ENCODE results near the gene CHAC1.
A peak's percentile ranks its signal among the peaks of the same experiment; 100 is the strongest.
"Not testable (repeated sequence)": the region's sequence is repeated elsewhere in the genome, so short reads cannot be mapped to it uniquely, and the experiment has no call there.

Gene CHAC1

DNA sequence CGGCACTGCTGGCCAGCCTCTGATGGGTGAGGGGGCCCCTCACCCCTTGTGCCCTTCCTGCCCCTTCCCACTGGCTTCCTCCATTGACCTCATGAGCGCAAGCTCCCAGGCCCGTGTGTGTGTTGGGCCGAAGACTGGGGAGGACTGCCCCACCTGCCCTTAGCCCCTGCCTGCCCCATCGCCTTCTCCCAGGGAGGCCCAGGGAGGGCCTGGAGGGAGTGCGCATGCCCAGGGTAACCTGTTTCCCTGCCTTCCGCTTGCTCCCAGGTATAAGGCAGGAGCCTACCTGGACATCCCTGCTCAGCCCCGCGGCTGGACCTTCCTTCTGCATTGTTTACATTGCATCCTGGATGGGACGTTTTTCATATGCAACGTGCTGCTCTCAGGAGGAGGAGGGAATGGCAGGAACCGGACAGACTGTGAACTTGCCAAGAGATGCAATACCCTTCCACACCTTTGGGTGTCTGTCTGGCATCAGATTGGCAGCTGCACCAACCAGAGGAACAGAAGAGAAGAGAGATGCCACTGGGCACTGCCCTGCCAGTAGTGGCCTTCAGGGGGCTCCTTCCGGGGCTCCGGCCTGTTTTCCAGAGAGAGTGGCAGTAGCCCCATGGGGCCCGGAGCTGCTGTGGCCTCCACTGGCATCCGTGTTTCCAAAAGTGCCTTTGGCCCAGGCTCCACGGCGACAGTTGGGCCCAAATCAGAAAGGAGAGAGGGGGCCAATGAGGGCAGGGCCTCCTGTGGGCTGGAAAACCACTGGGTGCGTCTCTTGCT, 15.3 kb upstream of the CHAC1 start:
- DNase-seq (ENCODE audit: low read depth in 3 of 3): no peak

DNA sequence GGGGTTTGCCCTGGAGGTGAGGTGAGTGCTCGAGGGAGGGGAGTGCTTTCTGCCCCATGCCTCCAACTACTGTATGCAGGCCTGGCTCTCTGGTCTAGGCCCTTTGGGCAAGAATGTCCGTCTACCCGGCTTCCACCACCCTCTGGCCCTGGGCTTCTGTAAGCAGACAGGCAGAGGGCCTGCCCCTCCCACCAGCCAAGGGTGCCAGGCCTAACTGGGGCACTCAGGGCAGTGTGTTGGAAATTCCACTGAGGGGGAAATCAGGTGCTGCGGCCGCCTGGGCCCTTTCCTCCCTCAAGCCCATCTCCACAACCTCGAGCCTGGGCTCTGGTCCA, 14.8 kb upstream of the CHAC1 start:
- no peak for DNase-seq (ENCODE audit: low read depth in 3 of 3)

DNA sequence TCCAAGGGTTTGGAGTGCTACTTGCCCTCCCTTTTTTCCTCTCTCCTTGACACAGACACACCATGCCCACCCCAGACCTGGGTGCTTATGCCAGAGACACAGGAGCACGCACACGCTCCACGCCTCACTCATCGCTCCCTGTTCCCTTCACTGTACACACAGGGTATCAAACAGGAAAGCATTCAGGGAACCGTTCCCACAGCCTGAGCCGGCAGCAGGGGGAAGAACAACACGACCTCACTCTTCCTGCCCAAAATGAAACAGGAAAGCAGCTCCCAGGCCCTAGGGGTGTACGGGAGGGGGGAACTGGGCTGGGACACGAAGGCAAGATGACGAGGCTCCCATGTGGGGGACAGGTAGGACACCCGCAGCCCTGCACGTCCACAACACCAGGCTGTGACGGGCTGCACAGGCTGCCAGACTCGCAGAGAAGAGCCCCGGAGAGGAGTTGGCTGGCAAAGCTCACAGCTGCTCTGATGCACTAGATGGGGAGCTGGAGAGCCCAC, 12.9 kb upstream of the CHAC1 start:
- no peak for DNase-seq (ENCODE audit: low read depth in 3 of 3)

DNA sequence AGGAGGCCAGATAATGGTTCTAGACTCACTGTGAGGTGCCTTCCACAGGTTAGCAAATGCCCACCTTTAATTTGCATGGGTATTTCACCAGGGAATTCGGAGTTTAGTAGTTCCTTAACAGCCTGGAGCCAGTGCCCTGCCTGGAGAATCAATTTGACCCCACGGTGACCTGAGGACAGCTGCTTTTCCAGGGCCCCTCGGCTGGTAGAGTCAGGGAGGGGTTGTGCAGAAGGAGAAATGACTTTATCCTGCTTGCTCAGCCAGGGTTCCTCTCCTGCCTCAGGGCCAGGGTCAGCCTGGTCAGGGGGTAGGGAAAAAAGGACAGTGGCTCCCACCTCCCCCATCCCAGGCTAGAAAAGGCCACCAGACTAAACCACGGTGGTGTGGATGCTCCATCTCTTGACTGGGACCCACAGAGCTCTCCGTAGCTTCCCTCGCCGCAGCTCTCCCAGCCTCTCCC, 12.2 kb upstream of the CHAC1 start:
- DNase-seq (ENCODE audit: low read depth in 3 of 3): no peak

DNA sequence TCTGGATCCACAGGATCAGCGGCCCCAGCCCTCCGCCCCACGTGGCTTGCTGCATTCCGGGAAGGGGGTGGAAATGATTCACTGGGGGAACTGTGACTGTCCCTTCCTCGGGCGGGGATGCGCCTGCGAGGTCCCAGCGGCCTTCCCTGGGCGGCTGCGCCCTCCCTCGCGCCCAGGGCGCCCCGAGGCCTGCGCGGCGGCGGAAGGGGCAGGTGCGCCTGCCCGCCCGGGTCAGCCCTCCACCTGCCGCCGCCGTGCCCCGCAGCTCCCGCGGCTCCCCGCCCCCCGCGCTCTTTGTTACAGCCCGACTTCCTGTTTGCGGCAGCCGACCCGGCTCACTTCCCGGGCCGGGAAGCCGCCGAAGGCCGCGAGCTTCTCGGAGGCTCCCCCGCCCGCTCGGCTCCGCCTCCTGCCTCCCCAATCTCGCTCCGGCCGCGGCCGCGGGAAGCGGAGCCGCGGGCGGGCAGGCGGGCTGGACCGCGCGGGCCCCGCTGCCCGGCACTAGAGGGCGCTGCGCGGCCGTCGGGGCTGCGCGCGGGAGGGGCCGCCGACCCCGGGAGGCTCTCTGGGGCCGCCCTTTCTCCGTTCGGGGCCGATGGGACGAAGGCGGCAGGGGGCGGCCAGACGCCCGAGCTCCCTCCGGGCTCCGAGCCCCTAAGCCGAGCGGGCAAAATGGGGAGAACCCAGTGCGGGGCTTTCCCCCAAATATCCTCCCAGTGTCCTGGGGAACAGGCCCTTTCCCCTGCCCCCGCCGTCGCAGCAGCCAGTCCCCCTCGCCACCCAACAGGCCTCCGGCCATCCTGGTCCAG, 11.5 kb upstream of the CHAC1 start:
- DNase-seq (ENCODE audit: low read depth in 3 of 3): peak in 2 of 3 experiments; percentile 49 to 61

DNA sequence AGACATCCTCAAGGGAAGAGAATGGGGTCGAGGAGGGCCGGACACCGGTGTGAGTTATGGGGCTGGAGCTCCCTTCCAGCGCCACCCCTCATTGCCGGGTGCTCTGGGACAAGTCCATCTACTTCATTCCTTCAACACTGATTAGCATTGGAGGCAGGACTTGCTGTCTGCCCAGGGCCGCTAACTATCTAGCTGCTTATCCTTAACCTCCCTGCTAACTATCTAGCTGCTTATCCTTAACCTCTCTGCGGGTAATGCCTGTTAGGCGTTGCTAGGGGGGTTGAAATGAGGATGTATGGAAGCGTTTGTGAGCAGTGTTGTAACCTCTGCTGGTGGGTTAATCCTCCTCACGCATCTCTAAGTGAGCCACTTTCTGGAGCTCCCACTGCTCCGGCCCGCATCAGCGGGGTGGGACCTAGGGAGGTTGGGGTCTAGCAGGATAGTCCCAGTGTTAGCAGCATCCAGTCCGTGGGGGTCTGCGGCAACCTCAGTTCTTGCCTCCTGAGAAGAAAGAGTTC, 10.9 kb upstream of the CHAC1 start:
- no peak for DNase-seq (ENCODE audit: low read depth in 3 of 3)

DNA sequence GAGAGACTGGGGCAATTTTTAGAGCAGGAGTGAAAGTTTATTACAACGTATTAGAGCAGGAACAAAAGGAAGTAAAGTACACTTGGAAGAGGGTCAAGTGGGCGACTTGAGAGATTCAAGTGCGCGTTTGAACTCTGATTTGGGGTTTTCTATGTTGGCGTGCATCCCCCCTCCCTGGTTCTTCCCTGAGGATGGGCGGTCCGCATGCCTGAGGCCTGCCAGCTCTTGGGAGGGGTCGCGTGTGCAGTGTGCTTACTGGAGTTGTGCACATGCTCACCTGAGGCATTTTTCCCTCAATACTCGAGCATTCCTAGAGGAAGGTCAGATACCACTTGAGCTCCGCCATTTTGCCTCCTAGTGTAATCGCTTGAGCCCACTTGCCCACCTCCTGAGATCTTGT, 10.4 kb upstream of the CHAC1 start:
- DNase-seq (ENCODE audit: low read depth in 3 of 3): no peak

DNA sequence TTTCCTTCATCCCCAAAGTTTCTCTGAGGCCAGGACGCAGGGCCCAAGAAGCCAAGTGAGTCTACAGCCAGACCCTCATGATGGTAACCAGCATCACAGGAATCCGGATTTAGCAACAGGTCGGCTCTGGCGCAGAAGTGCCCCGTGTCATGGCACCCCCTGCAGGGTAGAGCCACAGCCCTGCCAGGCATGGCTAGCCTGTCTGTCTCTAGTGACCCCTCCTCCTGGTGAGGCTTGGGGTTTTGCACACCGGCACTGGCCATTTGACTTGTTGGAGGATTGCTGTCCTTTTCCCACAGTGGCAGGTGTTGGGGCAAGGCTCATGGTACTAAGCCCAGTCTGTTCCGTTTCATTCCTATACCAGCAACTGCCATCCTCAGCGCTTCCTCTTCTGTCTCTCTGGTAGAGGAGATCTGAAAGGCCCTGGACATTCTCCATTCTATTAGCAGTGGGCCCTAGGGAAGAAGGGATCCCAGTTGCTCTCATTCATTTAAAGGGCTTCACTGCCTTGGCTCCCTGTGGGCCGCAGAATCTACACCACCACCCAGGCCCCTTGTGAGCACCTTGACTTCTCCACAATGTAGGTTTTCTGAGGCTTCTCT, 9.4 kb upstream of the CHAC1 start:
- DNase-seq (ENCODE audit: low read depth in 3 of 3): no peak

DNA sequence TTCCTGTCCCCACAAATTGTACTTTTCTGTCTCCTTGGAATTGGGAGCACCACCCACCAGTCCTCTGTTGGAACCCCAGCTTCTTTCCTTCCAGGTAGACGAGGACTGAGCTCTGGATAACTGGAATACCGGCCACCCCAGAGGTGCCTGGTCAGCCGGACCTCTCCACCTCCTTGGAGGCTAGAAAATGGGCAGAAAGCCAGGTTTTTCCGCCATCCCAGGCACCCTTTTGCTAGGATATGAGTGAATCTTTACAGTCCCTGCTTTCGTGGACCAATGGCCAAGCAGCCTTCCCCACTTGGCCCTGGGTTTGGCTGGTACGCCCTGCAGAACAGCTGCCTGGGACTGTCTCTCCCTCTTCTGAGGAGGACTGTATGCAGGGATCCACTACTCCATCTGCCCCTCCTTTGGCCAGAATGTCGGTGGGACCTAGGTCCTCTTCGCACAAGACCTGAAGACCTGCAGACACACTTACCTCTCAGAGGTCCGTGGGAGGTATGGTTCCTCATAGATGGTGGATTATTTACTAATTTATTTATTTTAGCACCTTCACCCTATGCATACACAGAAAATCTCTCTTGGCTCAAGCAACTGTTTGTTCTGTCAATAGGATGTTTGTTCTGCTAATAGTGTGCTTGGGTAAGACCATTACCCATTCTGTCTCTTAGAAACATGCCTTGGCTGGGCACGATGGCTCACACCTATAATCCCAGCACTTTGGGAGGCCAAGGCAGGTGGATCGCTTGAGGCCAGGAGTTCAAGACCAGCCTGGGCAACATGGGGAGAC, 8.6 kb upstream of the CHAC1 start:
- no peak for DNase-seq (ENCODE audit: low read depth in 3 of 3)

DNA sequence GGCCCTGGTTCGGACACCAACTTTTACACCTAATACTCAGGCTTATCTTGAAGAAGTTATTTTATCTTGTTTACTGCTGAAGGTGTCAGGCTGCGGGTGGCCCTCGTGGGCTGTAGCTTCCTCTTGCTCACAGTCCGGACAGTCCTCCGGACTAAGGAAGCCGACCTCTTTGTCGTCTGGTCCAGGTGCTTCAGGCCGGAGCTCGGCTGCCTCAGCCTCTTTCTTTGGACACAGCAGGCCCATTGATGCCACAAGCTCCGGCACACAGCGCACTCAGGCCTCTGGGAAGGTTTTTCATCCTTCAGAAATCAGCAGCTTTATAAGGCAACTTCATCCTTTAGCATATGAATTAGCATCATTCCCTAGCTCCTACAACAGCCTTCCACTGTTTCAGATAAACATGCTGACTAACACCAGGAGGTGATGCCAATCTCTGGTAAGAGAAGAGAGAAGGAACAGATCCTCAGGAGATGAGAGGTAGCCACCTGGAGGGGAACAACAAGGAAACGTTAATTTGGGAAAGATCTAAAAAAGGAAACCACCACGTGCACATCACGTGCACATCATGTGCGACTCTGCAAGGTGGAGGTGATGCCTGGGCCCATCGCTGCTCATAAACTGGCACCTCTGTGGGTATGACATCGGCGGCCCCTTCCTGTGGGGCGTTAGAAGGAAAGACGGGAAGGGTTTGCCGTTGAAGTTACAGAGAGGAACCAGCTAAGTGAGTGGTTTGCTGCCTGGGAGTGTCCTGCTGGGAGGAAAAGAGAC, 4.4 kb upstream of the CHAC1 start:
- no peak for DNase-seq (ENCODE audit: low read depth in 3 of 3)

DNA sequence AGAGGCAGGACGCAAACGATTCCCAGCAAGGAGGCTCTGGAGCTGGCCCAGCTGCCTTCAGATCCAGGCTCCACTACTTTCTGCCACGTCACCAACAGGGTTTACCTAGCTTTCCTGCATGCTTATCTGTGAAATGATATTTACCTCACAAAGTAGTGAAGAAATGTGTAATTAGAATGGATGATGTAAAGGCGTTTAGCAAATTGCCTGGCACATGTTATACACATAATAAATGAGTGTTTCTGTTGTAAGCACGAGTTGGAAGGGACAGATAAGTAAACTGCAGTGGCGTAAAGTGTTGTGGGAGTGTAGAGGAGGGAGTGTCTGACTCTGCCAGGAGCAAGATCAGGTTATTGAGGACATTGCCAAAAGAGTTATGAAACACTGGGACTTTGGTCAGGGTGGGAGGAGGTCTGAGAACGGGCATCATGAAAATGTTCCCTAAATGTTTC, 3.5 kb upstream of the CHAC1 start:
- DNase-seq (ENCODE audit: low read depth in 3 of 3): no peak

DNA sequence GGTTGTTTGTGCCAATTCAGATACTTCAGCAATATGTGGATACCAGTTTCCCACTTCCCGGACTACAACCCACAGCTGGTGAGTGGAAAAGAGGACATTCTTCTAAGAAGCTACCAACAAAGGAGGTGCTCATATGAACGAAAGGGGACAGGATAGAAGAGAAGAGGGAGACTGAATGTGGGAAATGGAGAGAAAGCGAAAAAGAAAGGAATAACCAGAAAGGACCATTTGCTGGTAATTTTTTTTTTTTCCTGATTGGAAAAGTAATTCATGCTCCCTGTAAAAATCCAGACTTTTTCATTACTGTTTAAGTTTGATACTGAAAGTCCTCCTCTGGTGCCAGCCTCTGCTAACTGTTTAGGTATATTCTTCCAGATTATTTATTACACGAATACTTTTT, 1.5 kb upstream of the CHAC1 start:
- no peak for DNase-seq (ENCODE audit: low read depth in 3 of 3)

DNA sequence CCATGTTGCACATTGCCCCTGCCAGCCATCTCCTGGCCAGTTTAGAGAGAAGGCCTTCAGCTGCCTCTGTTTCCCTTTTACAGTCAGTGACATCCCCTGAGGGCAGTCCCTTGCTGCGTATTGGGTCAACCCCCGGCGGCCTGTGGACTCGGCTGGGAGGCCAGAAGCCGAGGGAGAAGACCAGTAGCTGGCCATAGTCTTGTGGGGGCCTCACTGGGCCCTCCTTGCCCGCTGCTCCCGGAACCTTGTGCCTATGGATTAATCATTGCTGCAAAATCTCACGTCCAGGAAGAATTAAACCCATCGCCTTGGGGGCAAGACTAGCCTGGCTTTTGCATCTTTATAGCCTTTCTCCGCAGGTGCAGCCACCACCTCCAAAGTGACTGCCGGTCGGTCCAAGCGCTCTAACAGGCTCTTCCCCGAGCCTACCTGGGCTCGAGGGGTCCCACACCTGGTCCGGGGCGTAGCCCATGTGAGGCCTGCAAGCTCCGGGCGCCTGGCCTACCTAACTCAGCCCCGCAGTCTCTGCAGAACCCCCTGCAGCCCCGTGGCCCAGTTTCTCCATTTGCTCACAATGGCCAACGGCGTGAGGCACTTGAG, 870 bp upstream of the CHAC1 start:
- no peak for DNase-seq (ENCODE audit: low read depth in 3 of 3)

DNA sequence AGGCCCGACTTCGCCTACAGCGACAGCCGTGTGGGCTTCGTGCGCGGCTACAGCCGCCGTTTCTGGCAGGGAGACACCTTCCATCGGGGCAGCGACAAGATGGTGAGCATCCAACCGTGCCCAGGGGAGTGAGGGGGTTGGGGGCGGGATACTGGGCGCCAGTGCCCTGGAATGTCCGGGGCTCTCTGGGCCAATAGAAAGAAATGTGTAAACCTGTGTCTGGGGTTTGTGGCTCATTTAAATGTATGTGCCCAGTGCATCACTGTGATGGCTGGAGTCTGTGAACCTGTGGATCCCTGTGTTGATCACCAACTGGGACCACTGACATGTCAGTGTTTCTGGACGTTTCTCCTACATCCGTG, 423 bp downstream of the CHAC1 start:
- no peak for DNase-seq (ENCODE audit: low read depth in 3 of 3)

DNA sequence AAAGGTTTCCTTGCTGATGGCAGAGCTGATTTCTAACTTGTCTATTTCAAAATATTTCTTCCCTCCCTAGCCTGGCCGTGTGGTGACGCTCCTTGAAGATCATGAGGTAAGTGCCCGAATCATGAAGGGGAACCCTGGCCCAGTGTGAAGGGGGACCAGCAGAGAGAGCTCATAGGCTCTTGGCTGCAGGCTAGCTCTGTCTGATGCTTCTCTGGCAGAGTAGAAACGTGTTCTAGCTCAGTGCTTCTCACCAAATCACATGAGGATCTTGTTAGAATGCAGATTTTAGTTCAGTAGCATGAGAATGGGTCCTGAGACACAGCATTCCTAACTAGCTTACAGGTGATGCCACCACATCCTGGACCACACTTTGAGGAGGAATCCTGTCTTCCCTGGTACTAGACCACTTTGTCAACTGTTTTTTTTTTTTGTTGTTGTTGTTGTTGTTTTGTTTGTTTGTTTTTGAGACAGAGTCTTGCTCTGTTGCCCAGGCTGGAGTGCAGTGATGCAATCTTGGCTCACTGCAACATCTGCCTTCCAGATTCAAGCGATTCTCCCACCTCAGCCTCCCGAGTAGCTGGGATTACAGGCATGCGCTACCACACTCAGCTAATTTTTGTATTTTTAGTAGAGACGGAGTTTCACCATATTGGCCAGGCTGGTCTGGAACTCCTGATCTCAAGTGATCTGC, 1.0 kb downstream of the CHAC1 start:
- DNase-seq (ENCODE audit: low read depth in 3 of 3): not testable (repeated sequence)

DNA sequence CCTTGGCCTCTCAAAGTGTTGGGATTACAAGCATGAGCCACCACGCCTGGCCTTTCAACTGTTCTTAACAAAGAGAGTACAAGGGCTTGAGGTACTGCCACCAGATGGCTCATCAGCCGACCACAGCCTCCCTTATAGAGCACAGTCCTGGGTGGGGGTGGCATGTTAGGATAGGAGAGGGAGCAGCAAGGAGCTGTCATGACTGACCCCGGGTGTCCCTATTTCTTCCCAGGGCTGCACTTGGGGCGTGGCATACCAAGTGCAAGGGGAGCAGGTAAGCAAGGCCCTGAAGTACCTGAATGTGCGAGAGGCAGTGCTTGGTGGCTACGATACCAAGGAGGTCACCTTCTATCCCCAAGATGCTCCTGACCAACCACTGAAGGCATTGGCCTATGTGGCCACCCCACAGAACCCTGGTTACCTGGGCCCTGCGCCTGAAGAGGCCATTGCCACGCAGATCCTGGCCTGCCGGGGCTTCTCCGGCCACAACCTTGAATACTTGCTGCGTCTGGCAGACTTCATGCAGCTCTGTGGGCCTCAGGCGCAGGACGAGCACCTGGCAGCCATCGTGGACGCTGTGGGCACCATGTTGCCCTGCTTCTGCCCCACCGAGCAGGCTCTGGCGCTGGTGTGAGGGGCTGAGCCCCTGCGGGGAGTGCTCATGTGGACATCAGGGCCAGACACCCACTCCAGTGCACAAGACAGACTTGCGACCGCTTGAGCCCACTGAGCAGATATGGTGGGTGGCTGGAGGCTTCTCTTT, 2.1 kb downstream of the CHAC1 start:
- no peak for DNase-seq (ENCODE audit: low read depth in 3 of 3)

DNA sequence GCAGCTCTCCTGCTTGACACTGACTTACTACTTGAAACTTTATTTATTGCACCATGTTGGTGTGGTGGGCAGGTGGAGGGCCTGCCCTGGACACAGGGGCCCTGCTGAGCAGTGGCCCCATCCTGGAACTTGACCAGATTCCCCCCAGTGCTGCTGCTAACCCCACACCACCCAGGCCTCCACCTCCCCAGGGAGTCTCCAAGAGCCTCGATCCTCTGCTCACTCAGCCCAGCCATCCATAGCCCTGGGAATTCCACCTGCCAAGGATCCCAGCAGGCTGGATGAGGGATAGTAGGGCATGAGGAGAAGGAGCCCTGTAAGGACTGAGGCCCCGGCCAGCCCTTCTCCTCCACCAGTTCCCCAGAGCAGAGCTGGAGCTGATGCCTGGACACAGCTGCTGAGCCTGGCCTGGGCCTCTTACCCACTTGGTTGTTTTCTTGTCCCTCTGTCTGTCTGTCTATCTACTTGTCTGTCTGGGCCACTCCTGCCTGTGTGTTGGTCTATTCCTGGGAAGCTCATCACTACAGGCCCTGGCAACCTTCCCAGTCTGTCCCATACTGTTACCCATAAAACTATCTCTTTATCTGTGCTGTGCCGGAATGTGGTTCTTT, 2.8 kb downstream of the CHAC1 start:
- DNase-seq (ENCODE audit: low read depth in 3 of 3): no peak

DNA sequence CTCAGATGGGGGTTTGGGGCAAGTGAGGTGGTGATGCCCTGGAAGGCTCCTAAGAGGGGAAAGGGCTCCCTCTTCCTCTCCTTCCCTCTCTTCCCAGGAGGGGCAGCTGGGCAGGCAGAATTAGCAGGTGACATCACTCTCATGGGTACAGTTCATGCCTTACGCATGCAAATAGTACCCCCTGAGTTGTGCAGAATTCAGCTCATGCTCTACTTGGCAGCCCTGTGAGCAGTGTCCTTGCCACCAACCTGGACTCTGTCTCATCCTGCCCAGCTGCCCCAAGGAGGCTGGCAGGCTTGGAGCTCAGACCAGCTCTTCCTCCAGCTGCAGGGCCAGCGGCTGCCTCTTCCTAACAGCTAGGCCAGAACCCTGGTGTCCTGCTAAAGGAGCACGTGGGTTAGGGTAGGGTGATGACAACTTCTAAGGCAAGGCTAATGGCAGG, 3.3 kb downstream of the CHAC1 start:
- DNase-seq (ENCODE audit: low read depth in 3 of 3): no peak

All from stimulated activated CD4-positive, alpha-beta T cell treated with anti-CD3 and anti-CD28 coated beads, TNF-alpha, amount 100 ng/mL, for 4 hours (primary cell).